GM18951 (cell line): ENCODE measurements around the gene WDR75.

Source experiments
- POLR2A ChIP-seq: IDR thresholded peaks from 4 replicates; pipeline ENCODE4 v1.6.1; 2011; ENCODE audit warnings: mild to moderate bottlenecking; ENCODE audit not compliant: insufficient read length, insufficient read depth; ENCODE audit errors: extremely low read depth
- in situ Hi-C: fragments of 300-500 bp; cut with MboI; formaldehyde crosslinking; loops from one replicate; pipeline ENCODE4 v1.12.0; 2022; ENCODE audit warnings: low sequenced_read_pairs, mixed read lengths, inconsistent platforms; ENCODE audit not compliant: unreplicated experiment

Gene WDR75

DNA sequence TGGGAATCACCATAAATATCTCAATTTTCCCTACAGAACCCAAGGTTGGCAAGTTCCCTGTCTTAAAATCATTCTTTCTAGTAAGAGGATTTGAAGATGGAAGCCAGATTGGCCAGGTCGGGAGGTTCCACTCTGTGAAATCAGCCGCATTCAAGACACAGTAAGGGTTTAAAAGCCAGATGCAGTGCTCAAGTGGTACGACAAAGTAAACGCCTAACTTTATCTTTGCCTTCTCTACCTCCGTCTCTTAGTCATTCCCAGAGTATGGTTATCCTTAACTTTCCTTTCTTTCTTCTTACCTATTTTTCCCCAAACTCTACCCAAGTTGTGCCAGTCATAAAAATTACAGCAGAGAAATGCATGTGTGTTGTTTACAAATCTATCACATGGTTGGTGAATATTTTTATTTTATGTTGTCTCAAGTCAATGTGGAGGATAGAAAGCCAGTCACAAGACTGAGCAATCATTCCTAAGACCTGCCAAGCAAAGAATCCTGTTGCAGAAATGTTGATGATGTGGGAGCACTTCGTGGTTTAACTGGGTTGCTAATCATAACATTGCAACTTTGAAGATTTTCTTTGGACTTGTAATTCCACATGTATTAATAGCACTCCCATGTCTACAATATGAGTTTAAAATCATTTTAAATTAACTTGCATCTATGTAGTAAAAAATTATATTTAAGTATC lies 76.7 kb downstream of the WDR75 start:
- TF ChIP-seq POLR2A, result no peak
- in situ Hi-C loops, result no loop called here

DNA sequence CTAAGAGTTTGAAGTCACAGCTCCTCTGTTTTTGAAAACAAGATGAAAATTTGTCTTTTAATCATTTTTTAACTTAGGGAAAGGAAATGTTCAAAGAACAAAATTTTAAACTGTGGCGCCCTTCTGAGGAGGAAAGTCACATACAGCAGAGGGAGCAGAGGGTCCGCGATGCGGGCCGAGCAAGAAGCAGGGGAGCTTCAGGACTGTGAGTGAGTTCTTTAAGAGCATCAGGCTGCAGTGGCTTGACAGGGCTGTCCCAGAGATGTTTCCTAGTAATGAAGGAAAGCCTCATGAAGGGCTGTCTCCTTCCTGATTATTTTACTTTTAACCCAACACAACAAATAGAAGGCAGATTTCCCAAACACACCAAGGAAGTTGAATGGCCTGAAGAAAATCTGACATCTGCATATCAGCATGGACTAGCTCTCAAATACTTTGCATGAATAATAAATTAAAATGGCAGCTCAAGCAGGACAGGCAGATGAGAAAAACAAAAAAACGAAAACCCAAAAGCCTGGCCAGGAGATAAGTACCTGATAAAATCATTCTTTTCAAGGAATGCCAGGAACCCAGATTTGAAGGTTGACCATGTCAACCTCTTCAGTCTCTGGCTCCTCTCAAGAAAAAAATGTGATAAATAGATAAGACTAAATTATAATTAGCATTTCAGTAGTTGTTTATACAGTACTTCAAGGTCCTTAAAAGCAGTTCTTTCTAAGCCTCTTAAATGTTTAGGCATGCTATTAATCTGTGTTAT lies 78.5 kb downstream of the WDR75 start:
- TF ChIP-seq POLR2A, result no peak
- in situ Hi-C loops, result no loop called here

DNA sequence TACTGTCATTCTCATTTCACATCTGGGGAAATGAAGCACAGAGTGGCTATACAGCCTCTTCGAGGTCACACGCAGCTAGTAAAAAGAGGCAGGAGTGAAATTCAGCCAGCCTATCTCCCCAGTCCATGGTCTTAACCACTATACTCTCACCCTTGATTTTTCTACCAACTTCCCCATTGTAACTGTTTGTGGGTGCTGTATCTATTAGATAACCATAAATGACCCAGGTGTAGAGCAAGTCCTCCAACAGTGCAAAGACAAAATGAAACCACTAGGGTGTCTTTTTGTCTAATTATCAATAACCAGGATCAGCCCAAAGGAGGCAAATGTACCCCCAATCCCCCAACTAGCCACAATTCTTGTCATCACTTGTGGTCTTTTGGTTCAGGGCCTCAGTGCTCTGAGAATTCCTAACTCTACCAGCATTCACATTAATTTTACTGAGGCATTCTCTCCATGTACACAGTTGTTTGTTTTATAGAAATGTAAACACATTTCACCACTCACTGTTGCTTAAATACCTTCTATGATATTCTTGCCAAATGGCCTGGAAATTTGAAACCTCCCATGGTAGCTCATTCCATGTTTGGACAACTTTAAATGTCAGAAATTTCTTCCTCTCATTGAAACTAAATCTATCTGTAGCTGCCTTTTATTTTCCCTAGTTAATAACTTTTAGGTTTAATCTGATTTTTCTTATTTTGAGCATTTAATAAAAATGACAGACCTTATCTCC lies 80.6 kb downstream of the WDR75 start:
- in situ Hi-C loops, result no loop called here
- TF ChIP-seq POLR2A, result no peak

DNA sequence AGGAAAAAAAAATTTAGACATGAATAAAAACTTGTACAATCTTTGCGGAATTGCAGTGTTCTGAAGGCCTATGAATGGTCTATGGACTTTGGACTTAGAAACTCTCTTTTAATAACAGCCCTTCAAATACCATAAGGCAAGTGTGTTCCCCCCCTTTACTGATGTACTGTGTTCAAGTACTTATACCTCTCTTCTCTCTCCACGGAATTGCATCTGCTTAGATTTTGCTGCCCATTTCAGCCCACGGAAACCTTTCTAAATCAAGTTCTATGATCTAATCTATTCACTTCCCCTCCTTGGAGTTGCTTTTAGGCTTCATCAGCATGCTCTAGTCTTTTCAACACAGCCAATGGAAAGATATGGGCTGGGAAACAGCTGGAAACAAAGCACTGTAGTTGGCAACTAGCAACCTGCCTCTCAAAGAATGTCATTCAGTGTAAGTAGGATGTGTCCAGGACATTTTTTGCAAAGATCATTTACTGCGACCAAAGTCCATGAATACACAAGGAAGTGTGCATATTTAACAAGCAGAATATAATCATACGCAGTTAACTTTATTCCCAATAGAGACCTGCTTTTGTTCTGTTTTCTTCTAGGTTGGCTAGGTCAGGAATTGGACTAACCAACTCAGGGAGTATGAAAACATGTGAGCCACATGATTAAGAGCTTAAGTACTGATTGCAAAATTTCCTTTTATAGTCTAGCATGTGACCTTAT lies 81.3 kb downstream of the WDR75 start:
- no peak for TF ChIP-seq POLR2A
- in situ Hi-C loops, result no loop called here

DNA sequence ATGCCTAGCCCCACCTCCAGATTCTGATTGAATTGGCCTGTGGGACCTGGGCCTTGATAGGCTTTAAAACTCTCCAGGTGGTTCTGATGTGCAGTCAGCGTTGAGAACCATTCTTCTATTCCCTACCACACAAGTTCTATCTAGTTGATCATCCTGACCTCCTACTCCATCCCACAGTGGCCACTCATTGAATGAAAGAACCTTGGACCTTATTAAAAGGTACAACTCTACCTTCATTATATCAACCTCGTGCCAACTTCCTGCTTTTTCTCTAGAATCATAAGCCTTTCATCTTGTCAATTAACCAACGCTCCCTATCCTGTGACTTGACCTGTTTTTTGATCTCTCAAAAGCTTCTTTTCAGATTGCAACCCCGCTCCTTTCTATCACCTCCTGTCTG lies 83.5 kb downstream of the WDR75 start:
- in situ Hi-C loops, result no loop called here
- no peak for TF ChIP-seq POLR2A
